NCI-H1930 (cell line): ENCODE data around the gene APOB.

ENCODE experiments used
- DNase-seq, 2 experiments: peaks; one replicate each; lab custom pipeline; 2025; lab: John Stamatoyannopoulos, UW

The APOB gene

GRCh38 chr2:20982861-20983260, 61.0 kb downstream of the APOB start:
- DNase-seq: no peak

DNA sequence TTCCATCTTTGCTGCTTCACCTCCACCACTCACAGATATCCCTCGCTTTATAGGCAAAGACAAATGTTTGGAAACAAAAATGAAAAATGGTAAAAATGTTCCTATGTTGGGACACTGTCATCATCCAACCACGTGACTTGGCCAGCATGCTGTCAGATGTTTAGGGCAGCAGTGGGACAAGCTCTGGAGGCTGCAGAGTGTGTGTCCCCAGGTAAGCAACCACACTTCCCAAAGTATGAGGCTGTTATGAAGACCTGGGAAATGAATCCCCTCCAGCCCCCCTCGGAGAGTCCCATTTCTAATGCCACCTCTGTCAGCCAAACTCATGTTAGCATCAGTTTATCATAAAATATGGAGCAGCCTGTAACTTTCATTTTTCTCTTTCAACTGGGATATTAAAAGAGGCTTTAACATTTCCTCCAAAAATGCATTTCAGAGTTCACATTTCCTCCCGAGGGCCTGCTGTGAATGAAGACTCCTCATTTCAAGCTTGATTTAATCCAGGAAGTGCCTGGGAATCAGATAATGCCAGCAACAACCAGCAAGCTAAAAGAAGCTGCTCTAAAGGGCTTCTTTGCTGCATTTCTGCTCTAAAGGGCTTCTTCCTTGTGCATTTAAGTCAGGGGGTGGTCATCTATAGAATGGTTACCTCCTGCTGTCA, 66.2 kb downstream of the APOB start:
- no peak for DNase-seq

- DNase-seq: no peak
These were observed 67.3 kb downstream of the APOB start for GRCh38 chr2:20976527-20976926.

DNA sequence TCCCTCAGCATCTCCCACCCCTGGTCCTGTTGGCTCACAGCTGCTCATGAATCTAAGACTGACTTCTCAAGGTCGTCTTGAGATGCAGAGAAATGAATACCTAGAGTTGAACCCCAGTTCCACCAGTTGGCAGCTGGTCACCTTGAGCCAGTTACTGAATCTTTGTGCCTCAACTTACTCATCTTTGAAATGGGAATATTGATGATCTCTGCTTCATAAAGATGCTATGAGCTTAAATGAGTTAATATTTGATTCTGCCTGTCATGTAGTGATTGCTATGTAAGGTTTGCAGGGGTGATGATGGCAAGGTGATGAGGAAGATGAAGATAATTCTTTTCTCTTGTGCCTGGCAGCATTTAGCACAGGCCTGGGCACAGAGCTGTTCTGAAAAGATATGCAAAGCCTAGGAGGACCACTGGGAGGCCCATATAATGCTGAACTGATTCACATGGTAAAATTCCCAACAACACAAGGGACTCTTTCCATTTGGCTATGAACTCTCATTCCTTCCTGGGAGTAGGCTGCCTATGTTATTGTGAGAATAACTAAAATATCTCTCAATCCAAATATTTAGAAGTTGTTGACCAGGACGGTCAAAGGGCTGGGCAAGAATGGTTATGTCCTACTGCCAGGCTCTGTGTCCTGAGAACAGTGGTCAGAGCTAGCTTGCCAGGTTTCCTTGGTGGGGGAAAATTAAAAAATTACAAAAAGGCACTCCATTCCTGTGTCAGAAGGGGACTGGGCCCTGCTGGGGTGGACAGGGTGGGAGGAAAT, 70.9 kb downstream of the APOB start:
- no peak for DNase-seq

DNA sequence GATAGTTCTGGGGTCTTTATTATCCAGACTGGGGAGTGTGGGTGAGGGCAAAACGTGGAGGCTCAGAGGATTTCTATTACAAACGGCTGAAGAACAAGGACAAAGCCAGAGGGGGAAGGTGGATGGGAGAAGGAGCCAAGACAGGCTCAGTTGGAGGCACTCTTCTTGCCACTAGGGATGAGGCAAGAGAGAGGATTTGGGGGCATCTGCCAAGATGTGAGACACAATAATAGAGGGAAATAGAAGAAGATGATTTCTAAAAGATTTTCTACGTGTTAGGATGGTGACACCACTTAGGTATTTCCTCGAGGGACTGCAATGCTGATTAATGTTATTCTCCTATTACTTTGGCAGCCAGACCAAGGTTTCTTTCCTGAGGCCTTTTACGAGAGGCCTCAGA, 71.8 kb downstream of the APOB start:
- no peak for DNase-seq

GRCh38 chr2:20970068-20970467, 73.8 kb downstream of the APOB start:
- no peak for DNase-seq

GRCh38 chr2:20966061-20966595, 77.7 kb downstream of the APOB start:
- no peak for DNase-seq

DNA sequence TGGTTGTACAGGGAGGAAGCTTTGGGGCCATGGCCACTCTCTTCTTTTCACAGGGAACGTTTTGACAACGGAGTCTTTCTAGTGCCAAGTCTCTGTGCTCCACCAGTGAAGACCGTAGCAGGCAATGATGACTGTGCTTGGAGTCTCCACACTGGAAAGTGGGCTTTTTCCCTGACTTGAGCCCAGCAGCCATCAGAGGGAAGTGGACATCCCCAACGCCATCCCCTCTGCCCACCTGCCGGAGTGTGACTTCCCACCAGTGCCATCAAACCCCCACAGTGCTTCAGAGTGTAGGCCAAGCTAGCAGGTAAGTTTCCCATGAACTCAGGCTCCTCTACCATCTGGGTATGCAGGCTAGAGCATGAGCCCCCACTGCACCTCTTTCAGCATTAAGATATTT, 78.7 kb downstream of the APOB start:
- DNase-seq: no peak

DNA sequence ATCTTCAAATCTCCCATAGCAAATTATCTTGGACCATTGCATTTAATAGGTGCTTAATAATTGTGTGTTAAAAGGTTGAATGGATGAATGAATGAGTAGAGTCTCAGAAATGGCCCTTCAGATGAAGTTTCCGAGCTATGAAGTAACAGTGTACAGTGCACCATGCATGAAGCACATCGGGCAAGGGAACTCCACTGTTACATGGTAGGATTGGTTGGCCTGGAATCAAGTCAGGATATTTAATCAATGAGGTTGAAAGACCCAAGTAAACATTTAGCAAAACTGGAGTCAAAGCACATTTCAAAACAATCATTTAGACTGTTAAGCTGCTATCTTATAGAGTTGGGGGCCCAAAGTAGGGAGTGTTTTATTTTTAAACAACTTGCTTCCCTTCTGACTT, 80.0 kb downstream of the APOB start:
- DNase-seq: no peak

GRCh38 chr2:20962939-20963557, 80.8 kb downstream of the APOB start:
- peak; percentile 15 to 55 for DNase-seq

- DNase-seq: no peak
These were observed 82.0 kb downstream of the APOB start for GRCh38 chr2:20961858-20962257.

GRCh38 chr2:20960003-20960402, 83.9 kb downstream of the APOB start:
- DNase-seq: no peak

- no peak for DNase-seq
These were observed 84.6 kb downstream of the APOB start for GRCh38 chr2:20959252-20959651.

DNA sequence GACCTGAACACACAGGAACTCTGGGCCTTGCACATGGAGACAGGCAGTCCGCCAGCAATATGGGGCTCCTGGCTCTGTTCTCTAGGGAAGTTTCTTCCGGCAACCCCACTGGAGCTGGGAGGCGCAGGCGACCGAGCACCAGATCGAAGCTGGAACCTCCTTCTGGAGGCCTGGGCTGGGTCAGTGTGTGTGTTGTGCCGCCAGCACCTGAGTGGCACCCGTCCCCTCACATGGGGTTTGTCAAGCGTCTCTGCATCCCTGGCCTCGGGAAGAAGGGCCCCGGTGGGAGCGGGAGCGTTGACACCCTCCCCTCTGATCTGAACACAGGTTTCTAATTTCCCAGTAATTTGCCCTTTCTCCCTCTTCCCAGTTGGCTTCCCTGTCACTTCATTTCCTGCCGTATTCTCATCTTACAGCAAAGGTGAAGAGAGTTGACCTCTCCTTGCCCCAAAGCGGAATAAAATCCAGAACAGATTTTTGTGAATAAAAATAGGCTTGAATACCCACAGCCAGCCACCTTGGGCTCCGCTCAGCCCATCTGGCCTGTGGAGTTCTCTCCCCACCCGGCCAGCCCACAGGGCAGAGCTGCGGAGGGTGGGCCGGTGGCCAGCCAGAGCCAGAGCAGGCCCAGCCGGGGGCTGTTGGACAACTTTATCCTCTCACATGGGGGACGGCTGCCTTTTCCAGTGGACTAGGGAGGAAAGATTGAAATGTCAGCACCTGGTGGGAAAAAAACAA, 85.9 kb downstream of the APOB start:
- no peak for DNase-seq

GRCh38 chr2:20955277-20956026, 88.4 kb downstream of the APOB start:
- DNase-seq: no peak

GRCh38 chr2:20953146-20953824, 90.6 kb downstream of the APOB start:
- no peak for DNase-seq
